Measurements from ENCODE around the gene WIPI1.
A peak's percentile ranks its signal among the peaks of the same experiment; 100 is the strongest.
"Not testable (repeated sequence)": the region's sequence is repeated elsewhere in the genome, so short reads cannot be mapped to it uniquely, and the experiment has no call there.

The WIPI1 gene

DNA sequence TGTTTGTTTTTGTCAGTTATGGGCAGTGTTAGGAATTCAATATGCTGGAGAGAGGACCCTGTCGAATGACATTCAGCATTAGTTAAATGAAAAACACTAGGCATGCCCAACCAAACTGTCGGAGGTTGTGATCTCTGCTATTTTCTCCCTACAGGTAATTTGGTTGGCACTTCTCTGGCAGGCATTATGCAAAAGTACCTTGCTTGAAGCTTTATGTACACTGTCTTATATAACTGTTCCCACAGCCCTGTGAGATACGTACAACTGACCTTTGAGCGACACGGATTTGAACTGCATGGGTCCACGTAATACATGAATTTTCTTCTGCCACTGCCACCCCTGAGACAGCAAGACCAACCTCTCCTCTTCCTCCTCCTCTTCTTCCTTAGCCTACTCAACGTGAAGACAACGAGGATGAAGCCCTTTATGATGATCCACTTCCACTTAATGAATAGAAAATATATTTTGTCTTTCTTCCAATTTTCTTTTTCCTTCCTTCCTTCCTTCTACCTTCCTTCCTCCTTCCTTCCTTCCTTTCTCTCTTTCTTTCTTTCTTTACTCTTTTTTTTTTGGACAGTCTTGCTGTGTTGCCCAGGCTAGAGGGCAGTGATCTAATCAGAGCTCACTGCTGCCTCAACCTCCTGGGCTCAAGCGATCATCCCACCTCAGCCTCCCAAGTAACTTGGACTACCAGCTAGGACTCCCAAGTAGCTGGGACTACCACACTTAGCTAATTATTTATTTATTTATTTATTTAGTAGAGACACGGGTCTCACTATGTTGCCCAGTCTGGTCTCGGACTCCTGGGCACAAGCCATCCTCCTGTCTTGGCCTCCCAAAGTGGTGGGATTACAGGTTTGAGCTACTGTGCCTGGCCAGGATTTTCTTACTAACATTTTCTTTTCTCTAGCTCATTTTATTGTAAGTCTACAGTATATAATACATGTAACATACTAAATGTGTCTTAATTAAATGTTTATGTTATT, 77.3 kb downstream of the WIPI1 start:
- no peaks in the 10 kb centered on the region for H3K9me3 ChIP-seq (ENCODE audit: control insufficient read depth in 1 of 2, low read length in 2 of 2)
- no peaks in the 10 kb centered on the region for H3K27me3 ChIP-seq (ENCODE audit: low read depth, low read length)
- no peak overlapping the region for H3K27ac ChIP-seq (ENCODE audit: low read length)
- H3K36me3 ChIP-seq (ENCODE audit: control insufficient read depth in 1 of 2, insufficient read depth in 2 of 2, low read length in 2 of 2): peaks cover 0 to 12% of the 10 kb centered on the region in 2 donors
- no peak overlapping the region for H3K4me3 ChIP-seq (ENCODE audit: low read depth in 1 of 2, low read length in 2 of 2)
- H3K4me1 ChIP-seq (ENCODE audit: control insufficient read depth in 1 of 2, insufficient read depth in 2 of 2, low read length in 2 of 2): peaks cover 0 to 3% of the 10 kb centered on the region in 2 donors

DNA sequence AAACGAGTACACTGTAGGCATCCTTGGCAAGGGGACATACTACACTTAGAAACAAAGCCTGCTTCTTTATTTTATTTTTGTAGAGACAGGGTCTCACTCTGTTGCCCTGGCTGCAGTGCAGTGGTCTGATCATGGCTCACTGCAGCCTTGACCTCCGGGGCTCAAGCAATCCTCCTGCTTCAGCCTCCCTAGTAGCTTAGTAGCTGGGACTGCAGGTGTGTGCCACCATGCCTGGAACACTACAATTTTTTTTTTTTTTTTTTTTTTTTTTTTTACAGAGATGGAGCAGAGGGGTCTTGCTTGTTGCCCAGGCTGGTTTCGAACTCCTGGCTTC, 78.2 kb downstream of the WIPI1 start:
- Histone ChIP-seq H3K9me3 (ENCODE audit: control insufficient read depth in 1 of 2, low read length in 2 of 2) (no peaks in the 10 kb centered on the region), H3K4me3 (ENCODE audit: low read depth in 1 of 2, low read length in 2 of 2) (no peak overlapping the region), H3K27ac (ENCODE audit: low read length) (peak overlapping the region; percentile 87), H3K4me1 (ENCODE audit: control insufficient read depth in 1 of 2, insufficient read depth in 2 of 2, low read length in 2 of 2) (peaks cover 0 to 3% of the 10 kb centered on the region in 2 donors), H3K27me3 (ENCODE audit: low read depth, low read length) (no peaks in the 10 kb centered on the region), H3K36me3 (ENCODE audit: control insufficient read depth in 1 of 2, insufficient read depth in 2 of 2, low read length in 2 of 2) (peaks cover 0 to 12% of the 10 kb centered on the region in 2 donors)

DNA sequence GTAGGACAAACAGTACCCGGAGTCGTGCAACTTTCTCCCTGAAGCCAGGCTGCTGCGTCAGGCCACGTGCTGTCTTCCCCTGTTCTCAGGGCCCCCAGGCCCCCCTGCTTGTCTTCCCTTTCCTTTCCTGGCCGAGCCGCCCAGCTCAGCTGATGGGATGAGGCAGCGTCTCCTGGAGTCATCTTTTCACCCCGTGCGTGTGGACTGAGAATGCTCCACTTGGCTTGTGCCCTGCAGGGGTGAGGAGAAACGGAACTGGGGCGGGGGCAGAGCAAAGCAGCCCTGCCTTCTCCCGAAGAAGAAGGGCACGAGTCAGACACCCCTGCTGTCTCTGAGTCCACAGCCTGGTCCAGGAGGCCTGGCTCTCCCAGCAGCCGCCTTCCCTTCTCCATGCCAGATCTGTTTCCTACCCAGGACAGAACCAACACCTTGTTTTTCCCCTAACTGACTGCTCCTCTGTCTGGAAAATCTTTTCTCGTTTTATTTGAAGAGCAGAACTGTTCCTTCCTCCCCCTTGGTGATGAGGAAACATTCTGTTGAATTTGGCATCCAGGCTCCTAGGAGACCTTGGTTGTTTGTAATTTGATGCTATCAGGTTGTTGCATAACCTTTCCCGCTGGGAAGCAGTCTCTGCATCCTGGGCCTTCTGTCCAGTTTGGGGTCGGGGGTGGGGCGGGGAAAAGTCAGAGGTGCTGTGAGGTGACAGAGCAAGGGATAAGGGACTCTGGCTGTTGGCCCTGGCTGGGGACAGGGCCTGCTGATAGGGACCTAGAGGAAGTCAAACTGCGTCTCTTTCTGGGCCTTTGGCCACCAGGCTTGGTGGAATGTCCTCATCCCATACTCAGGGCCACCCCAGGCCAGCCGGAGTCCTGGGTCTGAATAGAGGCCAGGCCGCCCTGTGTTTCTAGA, 78.8 kb downstream of the WIPI1 start:
- Histone ChIP-seq H3K27ac (ENCODE audit: low read length) (peak overlapping the region; percentile 87), H3K4me3 (ENCODE audit: low read depth in 1 of 2, low read length in 2 of 2) (peak overlapping the region in 1 of 2 donors; percentile 15), H3K27me3 (ENCODE audit: low read depth, low read length) (no peaks in the 10 kb centered on the region), H3K4me1 (ENCODE audit: control insufficient read depth in 1 of 2, insufficient read depth in 2 of 2, low read length in 2 of 2) (peaks cover 0 to 3% of the 10 kb centered on the region in 2 donors), H3K36me3 (ENCODE audit: control insufficient read depth in 1 of 2, insufficient read depth in 2 of 2, low read length in 2 of 2) (peaks cover 0 to 12% of the 10 kb centered on the region in 2 donors), H3K9me3 (ENCODE audit: control insufficient read depth in 1 of 2, low read length in 2 of 2) (no peaks in the 10 kb centered on the region)

DNA sequence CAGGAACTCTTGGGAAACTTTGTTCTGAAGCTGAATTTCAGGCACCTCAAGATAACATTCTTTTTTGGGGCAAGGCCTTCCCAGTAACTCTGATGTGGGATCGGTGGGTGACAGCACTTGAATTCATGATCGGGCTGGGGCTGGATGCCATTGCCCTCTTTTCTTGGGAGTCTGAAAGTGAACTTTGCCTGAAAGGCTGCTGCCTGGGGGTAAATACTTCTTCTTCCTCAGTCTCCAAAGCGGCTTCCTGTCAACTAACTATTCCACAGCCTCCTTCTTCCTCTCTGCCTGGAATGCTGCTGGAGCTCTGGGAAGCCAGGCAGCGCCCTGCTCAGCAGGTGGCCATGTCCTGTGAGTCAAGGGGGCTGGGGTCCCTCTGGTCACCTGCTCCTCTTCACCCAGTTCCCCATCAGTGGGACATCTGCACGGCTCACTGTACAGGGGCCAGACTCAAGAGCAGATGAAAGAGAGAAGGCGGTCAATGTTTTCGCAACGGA, 79.5 kb downstream of the WIPI1 start:
- Histone ChIP-seq H3K4me1 (ENCODE audit: control insufficient read depth in 1 of 2, insufficient read depth in 2 of 2, low read length in 2 of 2) (no peaks in the 10 kb centered on the region), H3K9me3 (ENCODE audit: control insufficient read depth in 1 of 2, low read length in 2 of 2) (no peaks in the 10 kb centered on the region), H3K27me3 (ENCODE audit: low read depth, low read length) (no peaks in the 10 kb centered on the region), H3K36me3 (ENCODE audit: control insufficient read depth in 1 of 2, insufficient read depth in 2 of 2, low read length in 2 of 2) (peaks cover 0 to 12% of the 10 kb centered on the region in 2 donors), H3K27ac (ENCODE audit: low read length) (peak overlapping the region; percentile 87), H3K4me3 (ENCODE audit: low read depth in 1 of 2, low read length in 2 of 2) (peak overlapping the region in 1 of 2 donors; percentile 15)

DNA sequence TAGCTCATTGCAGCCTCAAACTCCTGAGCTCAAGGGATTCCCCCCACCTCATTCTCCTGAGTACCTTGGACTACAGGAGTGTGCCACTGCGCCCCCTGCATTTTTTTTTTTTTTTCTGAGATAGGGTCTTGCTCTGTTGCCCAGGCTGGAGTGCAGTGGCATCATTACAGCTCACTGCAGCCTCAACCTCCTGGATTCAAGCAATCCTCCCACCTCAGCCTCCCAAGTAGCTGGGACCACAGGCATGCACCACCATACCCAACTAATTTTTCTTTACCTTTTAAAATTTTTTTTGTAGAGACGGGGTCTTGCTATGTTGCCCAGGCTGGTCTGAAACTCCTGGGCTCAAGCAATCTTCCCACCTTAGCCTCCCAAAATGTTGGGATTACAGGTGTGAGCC, 81.1 kb downstream of the WIPI1 start:
- H3K36me3 ChIP-seq (ENCODE audit: control insufficient read depth in 1 of 2, insufficient read depth in 2 of 2, low read length in 2 of 2); H3K27ac ChIP-seq (ENCODE audit: low read length); H3K4me3 ChIP-seq (ENCODE audit: low read depth in 1 of 2, low read length in 2 of 2); H3K9me3 ChIP-seq (ENCODE audit: control insufficient read depth in 1 of 2, low read length in 2 of 2); H3K27me3 ChIP-seq (ENCODE audit: low read depth, low read length); H3K4me1 ChIP-seq (ENCODE audit: control insufficient read depth in 1 of 2, insufficient read depth in 2 of 2, low read length in 2 of 2): not testable (repeated sequence)

DNA sequence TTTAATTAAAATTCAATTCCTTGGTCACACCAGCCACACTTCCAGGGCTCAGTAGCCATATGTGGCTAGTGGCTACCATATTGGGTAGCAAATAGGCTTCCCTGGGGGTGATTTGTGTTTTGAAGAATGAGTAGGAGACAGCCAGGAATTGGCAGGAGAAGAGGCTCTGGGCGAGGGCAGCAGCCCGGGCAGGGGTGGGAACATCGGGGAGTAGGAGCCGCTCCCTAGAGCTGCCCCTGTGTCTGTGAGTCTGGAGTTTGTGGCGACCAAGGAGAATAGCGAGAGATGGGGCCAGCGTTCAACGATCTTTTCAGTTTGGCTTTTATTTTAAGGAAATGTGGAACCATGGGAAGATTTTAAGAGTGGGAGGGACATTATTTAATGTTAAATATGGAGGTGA, 81.7 kb downstream of the WIPI1 start:
- Histone ChIP-seq H3K4me3 (ENCODE audit: low read depth in 1 of 2, low read length in 2 of 2) (no peak overlapping the region), H3K36me3 (ENCODE audit: control insufficient read depth in 1 of 2, insufficient read depth in 2 of 2, low read length in 2 of 2) (peaks cover 0 to 8% of the 10 kb centered on the region in 2 donors), H3K27ac (ENCODE audit: low read length) (no peak overlapping the region), H3K9me3 (ENCODE audit: control insufficient read depth in 1 of 2, low read length in 2 of 2) (no peaks in the 10 kb centered on the region), H3K27me3 (ENCODE audit: low read depth, low read length) (no peaks in the 10 kb centered on the region), H3K4me1 (ENCODE audit: control insufficient read depth in 1 of 2, insufficient read depth in 2 of 2, low read length in 2 of 2) (no peaks in the 10 kb centered on the region)

All from muscle layer of duodenum (tissue), 2 donors.